ENCODE data around the gene SSR1.
"Not testable (repeated sequence)": the region's sequence is repeated elsewhere in the genome, so short reads cannot be mapped to it uniquely, and the experiment has no call there.

SSR1 gene

GRCh38 chr6:7282097-7282906 lies 30.7 kb downstream of the SSR1 start:
- no peak for DNase-seq (ENCODE audit: low spot score)

- DNase-seq (ENCODE audit: low spot score): no peak
Observed at GRCh38 chr6:7276199-7276524, 36.8 kb downstream of the SSR1 start.

GRCh38 chr6:7274525-7274924 lies 38.5 kb downstream of the SSR1 start:
- not testable (repeated sequence) for DNase-seq (ENCODE audit: low spot score)

GRCh38 chr6:7273709-7274108 lies 39.3 kb downstream of the SSR1 start:
- no peak for DNase-seq (ENCODE audit: low spot score)

GRCh38 chr6:7271205-7271534 lies 41.8 kb downstream of the SSR1 start:
- no peak for DNase-seq (ENCODE audit: low spot score)

GRCh38 chr6:7270320-7271204 lies 42.4 kb downstream of the SSR1 start:
- DNase-seq (ENCODE audit: low spot score): no peak

GRCh38 chr6:7269816-7270215 lies 43.2 kb downstream of the SSR1 start:
- DNase-seq (ENCODE audit: low spot score): no peak

- no peak for DNase-seq (ENCODE audit: low spot score)
Observed at GRCh38 chr6:7268816-7269555, 44.0 kb downstream of the SSR1 start.

GRCh38 chr6:7268362-7268761 lies 44.6 kb downstream of the SSR1 start:
- DNase-seq (ENCODE audit: low spot score): no peak

GRCh38 chr6:7267466-7268091 lies 45.4 kb downstream of the SSR1 start:
- DNase-seq (ENCODE audit: low spot score): peak; percentile 81

GRCh38 chr6:7267071-7267465 lies 45.9 kb downstream of the SSR1 start:
- no peak for DNase-seq (ENCODE audit: low spot score)

- not testable (repeated sequence) for DNase-seq (ENCODE audit: low spot score)
Observed at GRCh38 chr6:7265385-7265726, 47.6 kb downstream of the SSR1 start.

- DNase-seq (ENCODE audit: low spot score): no peak
Observed at GRCh38 chr6:7264686-7265384, 48.2 kb downstream of the SSR1 start.

- DNase-seq (ENCODE audit: low spot score): no peak
Observed at GRCh38 chr6:7264041-7264440, 49.0 kb downstream of the SSR1 start.

GRCh38 chr6:7263519-7263805 lies 49.5 kb downstream of the SSR1 start:
- DNase-seq (ENCODE audit: low spot score): not testable (repeated sequence)

- no peak for DNase-seq (ENCODE audit: low spot score)
Observed at GRCh38 chr6:7262746-7263518, 50.1 kb downstream of the SSR1 start.

GRCh38 chr6:7261852-7262461 lies 51.0 kb downstream of the SSR1 start:
- no peak for DNase-seq (ENCODE audit: low spot score)

- peak; percentile 80 for DNase-seq (ENCODE audit: low spot score)
Observed at GRCh38 chr6:7261032-7261841, 51.8 kb downstream of the SSR1 start.

- no peak for DNase-seq (ENCODE audit: low spot score)
Observed at GRCh38 chr6:7260291-7261031, 52.5 kb downstream of the SSR1 start.
